Measurements from ENCODE around the gene PPHLN1.

DNA sequence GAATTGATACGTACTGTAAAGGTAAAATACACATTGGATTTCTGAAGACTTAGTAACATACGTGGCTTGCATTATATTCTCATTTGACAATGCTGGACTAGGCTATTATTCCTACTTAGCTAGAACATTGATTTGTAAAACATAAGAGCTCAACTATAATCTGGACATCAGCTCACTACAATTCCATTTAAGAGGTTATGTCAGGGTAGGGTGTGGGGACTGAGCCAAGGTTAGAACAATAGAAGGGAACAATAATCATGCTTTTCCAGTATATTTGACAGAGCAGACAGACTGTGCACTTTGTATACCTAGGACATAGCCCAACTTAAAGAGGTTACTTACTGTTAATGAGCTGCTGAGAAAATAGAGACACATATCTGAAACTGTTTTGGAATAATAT is 10.9 kb upstream of the PPHLN1 start:
- no peak for TF ChIP-seq EP300 (IDR thresholded peaks at IDR 0.05; ENCODE audit: borderline replicate concordance)
- TF ChIP-seq FOXM1 (IDR thresholded peaks at IDR 0.05; ENCODE audit: borderline replicate concordance, low read depth) = no peak
